ENCODE measurements around the gene EFCAB8.

DNA sequence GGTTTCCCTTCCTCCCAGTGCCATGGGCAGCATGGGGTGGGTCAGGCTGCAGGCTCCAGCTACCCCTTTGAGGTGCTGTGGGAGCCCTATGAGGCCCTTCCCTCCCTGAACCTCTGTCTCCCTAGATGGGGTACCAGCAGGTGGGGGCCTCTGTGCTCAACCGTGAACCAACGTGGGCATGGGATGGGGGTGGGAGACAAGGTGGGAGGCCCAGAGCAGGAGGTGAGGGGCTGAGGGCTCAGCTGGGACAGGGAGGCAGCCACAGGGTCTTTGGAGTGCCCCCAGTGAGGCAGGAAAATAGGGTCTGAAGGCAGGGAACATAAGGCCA is 112.2 kb downstream of the EFCAB8 start:
- TF ChIP-seq RAD21 (IDR thresholded peaks at IDR 0.05; ENCODE audit: low read depth): no peak
- no peak for TF ChIP-seq EGR1 (IDR thresholded peaks at IDR 0.05)
- no peak for TF ChIP-seq EP300 (IDR thresholded peaks at IDR 0.05; ENCODE audit: borderline replicate concordance)
- TF ChIP-seq TEAD4 (IDR thresholded peaks at IDR 0.05): no peak
- TF ChIP-seq, protein P1, sequence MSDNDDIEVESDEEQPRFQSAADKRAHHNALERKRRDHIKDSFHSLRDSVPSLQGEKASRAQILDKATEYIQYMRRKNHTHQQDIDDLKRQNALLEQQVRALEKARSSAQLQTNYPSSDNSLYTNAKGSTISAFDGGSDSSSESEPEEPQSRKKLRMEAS (IDR thresholded peaks at IDR 0.05): no peak
- TF ChIP-seq FOXM1 (IDR thresholded peaks at IDR 0.05; ENCODE audit: borderline replicate concordance, low read depth): no peak
- no peak for TF ChIP-seq REST (IDR thresholded peaks at IDR 0.05; ENCODE audit: low read depth)
- TF ChIP-seq TAF1 (IDR thresholded peaks at IDR 0.05; ENCODE audit: low read depth): no peak
- no peak for TF ChIP-seq CEBPB (IDR thresholded peaks at IDR 0.05)

Data from Ishikawa (cell line).